ELR (cell line): Measurements from ENCODE around the gene HOXB7.

ENCODE experiments used
- DNase-seq: peaks from one replicate; pipeline ENCODE4 v3.0.0-alpha.2; 2015; ENCODE audit warnings: low read depth

Gene HOXB7

GRCh38 chr17:48610282-48611211 lies at the start of gene HOXB7:
TSS of gene HOXB7 (minus strand) at chr17:48611017. CDS start at chr17:48610918, 99 bp downstream.
- DNase-seq: peak; percentile 45

- no peak for DNase-seq
Observed at GRCh38 chr17:48655913-48656312, 45.1 kb upstream of the HOXB7 start.

GRCh38 chr17:48649741-48650140 lies 38.9 kb upstream of the HOXB7 start:
- DNase-seq: no peak

GRCh38 chr17:48647963-48648245 lies 37.1 kb upstream of the HOXB7 start:
- DNase-seq: no peak

- no peak for DNase-seq
Observed at GRCh38 chr17:48647103-48647962, 36.5 kb upstream of the HOXB7 start.

GRCh38 chr17:48646183-48647102 lies 35.6 kb upstream of the HOXB7 start:
- DNase-seq: no peak

GRCh38 chr17:48645639-48646182 lies 34.9 kb upstream of the HOXB7 start:
- no peak for DNase-seq

- DNase-seq: no peak
Observed at GRCh38 chr17:48644910-48645557, 34.2 kb upstream of the HOXB7 start.

- DNase-seq: no peak
Observed at GRCh38 chr17:48644159-48644558, 33.3 kb upstream of the HOXB7 start.

GRCh38 chr17:48643697-48644012 lies 32.8 kb upstream of the HOXB7 start:
- DNase-seq: no peak

- no peak for DNase-seq
Observed at GRCh38 chr17:48642843-48643696, 32.3 kb upstream of the HOXB7 start.

GRCh38 chr17:48642059-48642842 lies 31.4 kb upstream of the HOXB7 start:
- DNase-seq: no peak

GRCh38 chr17:48641541-48642058 lies 30.8 kb upstream of the HOXB7 start:
- DNase-seq: no peak

- no peak for DNase-seq
Observed at GRCh38 chr17:48640858-48641180, 30.0 kb upstream of the HOXB7 start.

- no peak for DNase-seq
Observed at GRCh38 chr17:48639982-48640857, 29.4 kb upstream of the HOXB7 start.

- no peak for DNase-seq
Observed at GRCh38 chr17:48639136-48639535, 28.3 kb upstream of the HOXB7 start.

- peak; percentile 88 for DNase-seq
Observed at GRCh38 chr17:48637323-48638260, 26.8 kb upstream of the HOXB7 start.
